Neural progenitor cell (in vitro differentiated cells): Measurements from ENCODE around the gene TRIM46. TPM values are rescaled to one million over a fixed set of nuclear protein-coding genes. Genes with fewer than 3 reads are reported as not detected.

Source experiments
- DNase-seq: peaks from one replicate; pipeline ENCODE4 v3.0.0-alpha.2; 2016; ENCODE audit warnings: low spot score
- H2AFZ ChIP-seq: fragments of 200-600 bp; sonication (generic); replicated peaks from 2 replicates; pipeline ENCODE4 v1.6.1; 2016; ENCODE audit warnings: antibody characterized with exemption
- H3F3A ChIP-seq: fragments of 200-600 bp; sonication (generic); 2 replicates; pipeline ENCODE4 v1.6.1; 2016; ENCODE audit warnings: antibody characterized with exemption, low read depth
- H3K27ac ChIP-seq: fragments of 200-600 bp; sonication (generic); 2 replicates; pipeline ENCODE4 v1.5.1; 2016; ENCODE audit warnings: mild to moderate bottlenecking
- H3K27me3 ChIP-seq: fragments of 200-600 bp; sonication (generic); 2 replicates; pipeline ENCODE4 v1.6.1; 2016; ENCODE audit warnings: mild to moderate bottlenecking, moderate library complexity
- H3K36me3 ChIP-seq: fragments of 200-600 bp; sonication (generic); 2 replicates; pipeline ENCODE4 v1.5.1; 2016
- H3K4me1 ChIP-seq: fragments of 200-600 bp; sonication (generic); 2 replicates; pipeline ENCODE4 v1.6.1; 2016; ENCODE audit warnings: mixed run types
- H3K4me2 ChIP-seq: fragments of 200-600 bp; sonication (generic); 2 replicates; pipeline ENCODE4 v1.6.1; 2016
- H3K4me3 ChIP-seq: fragments of 200-600 bp; sonication (generic); 2 replicates; pipeline ENCODE4 v1.5.1; 2016
- H3K79me2 ChIP-seq: fragments of 200-600 bp; sonication (generic); 2 replicates; pipeline ENCODE4 v1.6.1; 2016; ENCODE audit warnings: low read depth
- H3K9ac ChIP-seq: fragments of 200-600 bp; sonication (generic); 2 replicates; pipeline ENCODE4 v1.6.1; 2016
- H3K9me3 ChIP-seq: fragments of 200-600 bp; sonication (generic); 2 replicates; pipeline ENCODE4 v1.5.1; 2016; ENCODE audit warnings: low read depth
- H4K20me1 ChIP-seq: fragments of 200-600 bp; sonication (generic); 2 replicates; pipeline ENCODE4 v1.6.1; 2016; ENCODE audit warnings: low read depth
- H3K27ac Mint-ChIP-seq: 3 replicates; pipeline ENCODE4 v1.8.0; 2021; ENCODE audit warnings: mixed read lengths
- H3K27me3 Mint-ChIP-seq: 2 replicates; pipeline ENCODE4 v1.8.0; 2022; ENCODE audit warnings: low read depth, mild to moderate bottlenecking, inconsistent platforms, moderate library complexity, mixed read lengths; ENCODE audit not compliant: insufficient read depth
- H3K36me3 Mint-ChIP-seq: 3 replicates; pipeline ENCODE4 v1.8.0; 2021; ENCODE audit warnings: mixed read lengths
- H3K4me1 Mint-ChIP-seq: 3 replicates; pipeline ENCODE4 v1.8.0; 2021; ENCODE audit warnings: mixed read lengths
- H3K4me3 Mint-ChIP-seq: 3 replicates; pipeline ENCODE4 v1.8.0; 2021; ENCODE audit warnings: mild to moderate bottlenecking, moderate library complexity, mixed read lengths
- H3K9me3 Mint-ChIP-seq: 3 replicates; pipeline ENCODE4 v1.8.0; 2020; ENCODE audit warnings: mixed read lengths
- CTCF ChIP-seq: fragments of 200-600 bp; sonication (generic); IDR thresholded peaks from 2 replicates; pipeline ENCODE4 v1.5.1; 2017; ENCODE audit warnings: antibody characterized with exemption, mild to moderate bottlenecking
- EZH2 ChIP-seq: fragments of 200-600 bp; sonication (generic); IDR thresholded peaks from 2 replicates; pipeline ENCODE4 v1.6.1; 2017; ENCODE audit warnings: antibody characterized with exemption, mild to moderate bottlenecking, moderate library complexity
- EZH2phosphoT487 ChIP-seq: fragments of 200-600 bp; sonication (generic); IDR thresholded peaks from 2 replicates; pipeline ENCODE4 v1.6.1; 2017; ENCODE audit warnings: antibody characterized with exemption
- total RNA-seq: library from RNA; depleted of rRNA; stranded (reverse); fragments of >200 nt; gene quantifications from 2 replicates; pipeline ENCODE4 v1.2.3, GENCODE V29; 2015; ENCODE audit warnings: low replicate concordance

The TRIM46 gene
- total RNA-seq, 1 donor from 2014 or later, result 3.9 TPM

GRCh38 chr1:155176544-155177071, 3.0 kb downstream of the TRIM46 start:
- H2AFZ ChIP-seq, result no peak overlapping the region
- TF ChIP-seq EZH2phosphoT487 (no peak), CTCF (peak; percentile 78)
- peaks cover 16% of the 10 kb centered on the region for H3K27me3 Mint-ChIP-seq
- H3K9ac ChIP-seq, result no peak overlapping the region
- H3K4me2 ChIP-seq, result no peak overlapping the region
- H3K27me3 ChIP-seq, result no peaks in the 10 kb centered on the region
- peak; percentile 77 for DNase-seq
- peaks cover 17% of the 10 kb centered on the region for H3K36me3 Mint-ChIP-seq
- no peaks in the 10 kb centered on the region for H3K9me3 ChIP-seq
- no peak overlapping the region for H3K27ac Mint-ChIP-seq
- no peak overlapping the region for H3K27ac ChIP-seq
- no peak overlapping the region for H3K4me3 ChIP-seq
- H3K9me3 Mint-ChIP-seq, result no peaks in the 10 kb centered on the region
- peak overlapping the region; percentile 74 for H3K4me3 Mint-ChIP-seq
- H3K36me3 ChIP-seq, result no peaks in the 10 kb centered on the region
- no peaks in the 10 kb centered on the region for H4K20me1 ChIP-seq
- peaks cover 49% of the 10 kb centered on the region for H3F3A ChIP-seq
- peaks cover 19% of the 10 kb centered on the region for H3K79me2 ChIP-seq
- H3K4me1 ChIP-seq, result peaks cover 8% of the 10 kb centered on the region
- peaks cover 39% of the 10 kb centered on the region for H3K4me1 Mint-ChIP-seq

GRCh38 chr1:155177192-155177917, 3.7 kb downstream of the TRIM46 start:
- Mint-ChIP-seq H3K4me1 (peaks cover 33% of the 10 kb centered on the region), H3K4me3 (peak overlapping the region; percentile 42), H3K36me3 (peaks cover 20% of the 10 kb centered on the region), H3K9me3 (no peaks in the 10 kb centered on the region), H3K27ac (no peak overlapping the region), H3K27me3 (peaks cover 13% of the 10 kb centered on the region)
- Histone ChIP-seq H4K20me1 (no peaks in the 10 kb centered on the region), H3K79me2 (peaks cover 12% of the 10 kb centered on the region), H3K4me2 (no peak overlapping the region), H3K4me3 (no peak overlapping the region), H3K27me3 (no peaks in the 10 kb centered on the region), H3F3A (peaks cover 41% of the 10 kb centered on the region), H3K9ac (no peak overlapping the region), H2AFZ (no peak overlapping the region), H3K9me3 (no peaks in the 10 kb centered on the region), H3K27ac (no peak overlapping the region), H3K4me1 (peaks cover 2% of the 10 kb centered on the region), H3K36me3 (no peaks in the 10 kb centered on the region)
- DNase-seq, result no peak
- no peak for TF ChIP-seq EZH2
- no peak for TF ChIP-seq EZH2phosphoT487
- TF ChIP-seq CTCF, result no peak

GRCh38 chr1:155177918-155178281, 4.3 kb downstream of the TRIM46 start:
- Mint-ChIP-seq H3K9me3 (no peaks in the 10 kb centered on the region), H3K36me3 (peaks cover 21% of the 10 kb centered on the region), H3K27ac (no peak overlapping the region), H3K4me3 (peak overlapping the region; percentile 42), H3K4me1 (peaks cover 31% of the 10 kb centered on the region), H3K27me3 (peaks cover 13% of the 10 kb centered on the region)
- Histone ChIP-seq H2AFZ (no peak overlapping the region), H3K4me3 (no peak overlapping the region), H4K20me1 (no peaks in the 10 kb centered on the region), H3K4me1 (no peaks in the 10 kb centered on the region), H3K4me2 (no peak overlapping the region), H3K9ac (no peak overlapping the region), H3K27ac (no peak overlapping the region), H3K36me3 (no peaks in the 10 kb centered on the region), H3K9me3 (no peaks in the 10 kb centered on the region), H3F3A (peaks cover 36% of the 10 kb centered on the region), H3K79me2 (peaks cover 8% of the 10 kb centered on the region), H3K27me3 (no peaks in the 10 kb centered on the region)
- no peak for DNase-seq
- TF ChIP-seq CTCF (no peak), EZH2 (no peak), EZH2phosphoT487 (no peak)
